ENCODE measurements around the gene HOXA10. TPM values are rescaled to one million over a fixed set of nuclear protein-coding genes. Genes with fewer than 3 reads are reported as not detected.

HOXA10 gene
- total and polyA plus RNA-seq, 8 donors: 0.18 to 337 (median 0.92) TPM; not detected in 5

DNA sequence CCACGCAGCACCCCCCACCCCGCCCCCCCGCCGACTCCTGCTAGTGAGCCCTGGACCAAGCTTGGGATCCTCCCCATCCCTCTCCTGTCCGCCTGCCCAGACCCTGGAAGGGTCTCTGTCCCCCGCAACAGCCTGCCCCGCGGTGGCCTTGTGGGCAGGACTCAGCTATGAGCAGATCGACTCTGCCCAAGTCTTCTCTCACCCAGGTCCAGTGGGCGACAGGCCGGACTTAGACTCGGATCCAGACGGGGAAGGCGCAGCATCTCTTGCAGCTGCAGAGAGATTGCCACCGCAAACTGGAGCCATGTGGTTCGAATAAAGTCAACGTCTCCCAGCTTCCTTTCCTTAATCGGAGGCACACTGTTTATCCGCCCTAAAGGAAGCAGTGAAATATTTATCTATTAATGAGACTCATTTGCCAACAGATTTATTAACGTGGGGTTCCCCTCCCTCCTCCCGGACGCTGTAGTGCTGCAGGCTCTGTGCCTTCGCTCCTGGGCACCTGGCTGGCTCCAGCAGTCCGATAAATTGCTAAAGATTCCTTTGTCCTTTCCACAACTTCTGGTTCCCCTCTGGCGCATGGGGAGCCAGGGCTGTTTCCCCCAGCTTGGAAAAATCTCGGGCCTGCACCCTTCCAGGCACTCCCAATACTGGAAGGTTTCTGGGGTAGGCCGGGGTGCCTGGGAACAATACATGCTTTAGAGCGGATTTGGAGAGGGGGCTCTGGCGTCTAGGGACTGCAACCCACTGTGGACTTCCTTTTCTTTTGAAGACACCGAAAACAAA is 17.0 kb downstream of the HOXA10 start:
- H3K9me3 ChIP-seq: no peaks in the 10 kb centered on the region
- intact Hi-C loops (cut with DNase I; ENCODE audit: low total_unique reads): no loop called here

DNA sequence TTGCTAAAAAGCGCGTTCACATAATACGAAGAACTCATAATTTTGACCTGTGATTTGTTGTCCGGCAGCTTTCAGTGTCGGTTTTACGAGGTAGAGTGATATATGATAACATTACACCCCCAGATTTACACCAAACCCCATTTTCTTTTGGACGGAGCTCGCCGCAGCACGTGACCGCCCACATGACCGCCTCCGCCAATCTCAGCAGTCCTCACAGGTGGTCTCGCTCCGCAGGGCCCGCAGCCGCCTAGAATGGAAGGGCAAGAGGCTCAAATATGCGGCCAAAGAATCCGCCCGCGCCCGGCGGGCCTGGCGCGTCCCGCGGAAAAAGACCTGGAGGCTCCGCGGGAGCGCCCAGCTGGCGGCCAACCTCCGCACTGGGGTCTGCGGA is 17.6 kb downstream of the HOXA10 start, which contains the start of gene HOXA7:
Gene HOXA7, minus strand, starts transcription at position 168 of the 391 bp plus-strand sequence. Its CDS starts 130 bp downstream, at position 38.
- Histone ChIP-seq H3K4me3 (peak within 1 kb of the TSS; percentile 43 to 65 (median 54)), H3K9me3 (no peaks in the 10 kb centered on the region), H3K27me3 (peaks cover 8 to 100% (median 96%) of the 10 kb centered on the region in 3 donors), H3K36me3 (no peaks in the 10 kb centered on the region), H3K27ac (peak within 1 kb of the TSS; percentile 30 to 99 (median 62)), H3K4me1 (peaks cover 13 to 73% (median 57%) of the 10 kb centered on the region in 4 donors)
- intact Hi-C loops (cut with DNase I; ENCODE audit: low total_unique reads): no loop called here
- DNase-seq: peak; percentile 31 to 84
- WGBS, 5 donors: 3 to 10% (median 8%) methylated on average over 15 to 33 of the region's 33 CpGs
- no peak for TF ChIP-seq EP300 (IDR thresholded peaks at IDR 0.05)
- TF ChIP-seq CTCF (IDR thresholded peaks at IDR 0.05): no peak
- TF ChIP-seq POLR2A (IDR thresholded peaks at IDR 0.05): no peak
- TF ChIP-seq POLR2AphosphoS5 (IDR thresholded peaks at IDR 0.05): no peak

More for the DNA sequence above, 17.0 kb downstream of the HOXA10 start:
- peaks cover 8 to 100% (median 96%) of the 10 kb centered on the region in 3 donors for H3K27me3 ChIP-seq
- H3K4me3 ChIP-seq: peak overlapping the region; percentile 43 to 65 (median 54)
- peak overlapping the region in 4 of 5 donors; percentile 62 to 99 (median 74) for H3K27ac ChIP-seq
- no peaks in the 10 kb centered on the region for H3K36me3 ChIP-seq
- 14 to 26% (median 17%) methylated on average over 24 to 30 of the region's 30 CpGs for WGBS, 5 donors
- H3K4me1 ChIP-seq: peaks cover 12 to 72% (median 54%) of the 10 kb centered on the region in 4 donors
- peak in 1 of 2 donors; percentile 17 for DNase-seq
- TF ChIP-seq CTCF (IDR thresholded peaks at IDR 0.05) (no peak), EP300 (IDR thresholded peaks at IDR 0.05) (no peak), POLR2A (IDR thresholded peaks at IDR 0.05) (no peak), POLR2AphosphoS5 (IDR thresholded peaks at IDR 0.05) (no peak)

GRCh38 chr7:27155816-27156507 is 18.2 kb downstream of the HOXA10 start:
- TF ChIP-seq POLR2AphosphoS5 (IDR thresholded peaks at IDR 0.05): no peak
- TF ChIP-seq EP300 (IDR thresholded peaks at IDR 0.05): no peak
- no peak for TF ChIP-seq CTCF (IDR thresholded peaks at IDR 0.05)
- TF ChIP-seq POLR2A (IDR thresholded peaks at IDR 0.05): no peak
- intact Hi-C loops (cut with DNase I; ENCODE audit: low total_unique reads): no loop called here
- peak overlapping the region; percentile 43 to 65 (median 54) for H3K4me3 ChIP-seq
- H3K4me1 ChIP-seq: peaks cover 13 to 73% (median 54%) of the 10 kb centered on the region in 4 donors
- peaks cover 8 to 100% (median 96%) of the 10 kb centered on the region in 3 donors for H3K27me3 ChIP-seq
- no peaks in the 10 kb centered on the region for H3K36me3 ChIP-seq
- DNase-seq: peak in 1 of 2 donors; percentile 24
- WGBS, 5 donors: 5 to 7% (median 5%) methylated on average over 41 to 63 of the region's 63 CpGs
- H3K27ac ChIP-seq: peak overlapping the region; percentile 30 to 99 (median 62)
- no peaks in the 10 kb centered on the region for H3K9me3 ChIP-seq

Data from stomach (tissue), 9 donors.